GM23248 (cell line): ENCODE results near the gene ATP8A2. TPM values are rescaled to one million over a fixed set of nuclear protein-coding genes. Genes with fewer than 3 reads are reported as not detected.

Experiments used
- DNase-seq: peaks from one replicate; pipeline ENCODE4 v3.0.0-alpha.2; 2015
- H2AFZ ChIP-seq: fragments of 200-600 bp; sonication (generic); 2 replicates; pipeline ENCODE4 v1.6.1; 2016; ENCODE audit warnings: antibody characterized with exemption
- H3F3A ChIP-seq: fragments of 200-600 bp; sonication (generic); 2 replicates; pipeline ENCODE4 v1.6.1; 2016; ENCODE audit warnings: mild to moderate bottlenecking, antibody characterized with exemption, mixed run types; ENCODE audit not compliant: insufficient read depth
- H3K27ac ChIP-seq: fragments of 200-600 bp; sonication (generic); 2 replicates; pipeline ENCODE4 v1.5.1; 2016; ENCODE audit warnings: mild to moderate bottlenecking
- H3K27me3 ChIP-seq: fragments of 200-600 bp; sonication (generic); replicated peaks from 2 replicates; pipeline ENCODE4 v1.6.1; 2016; ENCODE audit warnings: mild to moderate bottlenecking; ENCODE audit not compliant: insufficient read depth
- H3K36me3 ChIP-seq: fragments of 200-600 bp; sonication (generic); 2 replicates; pipeline ENCODE4 v1.6.1; 2016; ENCODE audit warnings: low read depth, mild to moderate bottlenecking
- H3K4me1 ChIP-seq: fragments of 200-600 bp; sonication (generic); 2 replicates; pipeline ENCODE4 v1.6.1; 2016; ENCODE audit warnings: mild to moderate bottlenecking; ENCODE audit not compliant: insufficient read depth
- H3K4me2 ChIP-seq: fragments of 200-600 bp; sonication (generic); one replicate; pipeline ENCODE4 v1.6.1; 2016; ENCODE audit warnings: mild to moderate bottlenecking; ENCODE audit not compliant: unreplicated experiment
- H3K4me3 ChIP-seq: fragments of 200-600 bp; sonication (generic); 2 replicates; pipeline ENCODE4 v1.5.1; 2016; ENCODE audit warnings: mild to moderate bottlenecking
- H3K79me2 ChIP-seq: fragments of 200-600 bp; sonication (generic); 2 replicates; pipeline ENCODE4 v1.6.1; 2016; ENCODE audit warnings: mild to moderate bottlenecking; ENCODE audit not compliant: insufficient read depth
- H3K9ac ChIP-seq: fragments of 200-600 bp; sonication (generic); 2 replicates; pipeline ENCODE4 v1.6.1; 2016; ENCODE audit warnings: mild to moderate bottlenecking
- H3K9me2 ChIP-seq: fragments of 200-600 bp; sonication (generic); 2 replicates; pipeline ENCODE4 v1.6.1; 2016; ENCODE audit warnings: mixed run types, mild to moderate bottlenecking, moderate library complexity; ENCODE audit not compliant: insufficient read depth
- H3K9me3 ChIP-seq: fragments of 200-600 bp; sonication (generic); one replicate; pipeline ENCODE4 v1.6.1; 2017; ENCODE audit warnings: low read depth
- H4K20me1 ChIP-seq: fragments of 200-600 bp; sonication (generic); 2 replicates; pipeline ENCODE4 v1.6.0; 2016; ENCODE audit not compliant: insufficient read depth
- EZH2 ChIP-seq: fragments of 200-600 bp; sonication (generic); IDR thresholded peaks from 2 replicates; pipeline ENCODE4 v1.6.1; 2018; ENCODE audit warnings: antibody characterized with exemption, mild to moderate bottlenecking; ENCODE audit not compliant: insufficient read depth, poor library complexity, severe bottlenecking
- EZH2phosphoT487 ChIP-seq: fragments of 200-600 bp; sonication (generic); IDR thresholded peaks from 2 replicates; pipeline ENCODE4 v1.6.1; 2018; ENCODE audit warnings: antibody characterized with exemption, moderate library complexity, mild to moderate bottlenecking, low read depth; ENCODE audit not compliant: insufficient read depth
- WGBS, 2 experiments: methylation state at CpG; one replicate each; pipeline ENCODE4 v1.1.6; 2015 to 2017; ENCODE audit warnings: low lambda C conversion rate in 2 of 2, low coverage in 1 of 2; ENCODE audit errors: missing lambda C conversion rate in 2 of 2; 5-methylcytosine and 5-hydroxymethylcytosine counted together
- in situ Hi-C: fragments of 300-500 bp; cut with MboI; formaldehyde crosslinking; loops from 2 replicates; pipeline ENCODE4 v1.15.0; 2020
- polyA plus RNA-seq: library from polyadenylated mRNA; unstranded; fragments of >200 nt; fragmentation: Nextera tagmentation; extraction: Ambion mirVana; gene quantifications from 2 replicates; pipeline ENCODE4 v1.2.1, GENCODE V29; 2016
- total RNA-seq: library from RNA; depleted of rRNA; stranded (reverse); fragments of >200 nt; shearing (Covaris generic); gene quantifications from 2 replicates; pipeline ENCODE4 v1.2.3, GENCODE V29; 2014

The ATP8A2 gene
- total and polyA plus RNA-seq, 2 experiments from 2014 or later: under 0.01 to 0.05 TPM

DNA sequence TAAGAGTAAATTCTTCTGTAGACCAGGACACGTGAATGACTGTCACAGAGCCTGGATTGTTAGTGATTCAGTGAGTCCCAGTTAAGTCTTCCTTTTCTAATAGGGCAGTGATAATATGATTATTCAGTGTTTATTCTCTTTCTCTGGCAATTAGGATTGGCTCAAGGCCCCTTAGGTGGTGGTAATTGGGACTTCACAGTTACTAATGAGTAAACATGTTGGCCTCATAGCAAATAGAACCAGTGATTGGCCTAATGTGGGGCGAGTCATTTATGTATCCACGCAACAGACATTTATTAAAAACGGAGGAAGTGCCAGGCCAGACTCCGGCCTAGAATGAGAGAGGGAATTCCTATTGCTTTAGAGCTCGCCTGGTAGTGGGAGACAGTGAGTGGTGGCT lies 607.6 kb downstream of the ATP8A2 start:
- no peaks in the 10 kb centered on the region for H3K79me2 ChIP-seq
- in situ Hi-C loops: loop anchor here (10.0 kb wide), 1 partner anchor 65 kb away; no protein-coding TSS in a partner anchor
- WGBS, 2 experiments: 60 to 68% methylated on average over 6 of the region's 6 CpGs
- DNase-seq: no peak
- H3K9me3 ChIP-seq: no peaks in the 10 kb centered on the region
- no peaks in the 10 kb centered on the region for H3K9me2 ChIP-seq
- no peaks in the 10 kb centered on the region for H3F3A ChIP-seq
- no peak overlapping the region for H3K4me3 ChIP-seq
- H3K9ac ChIP-seq: no peak overlapping the region
- peaks cover 7% of the 10 kb centered on the region for H3K27me3 ChIP-seq
- no peak for TF ChIP-seq EZH2phosphoT487
- no peak for TF ChIP-seq EZH2
- H2AFZ ChIP-seq: no peak overlapping the region
- H4K20me1 ChIP-seq: no peaks in the 10 kb centered on the region
- no peak overlapping the region for H3K4me2 ChIP-seq
- H3K36me3 ChIP-seq: no peaks in the 10 kb centered on the region
- no peaks in the 10 kb centered on the region for H3K4me1 ChIP-seq
- H3K27ac ChIP-seq: no peak overlapping the region

DNA sequence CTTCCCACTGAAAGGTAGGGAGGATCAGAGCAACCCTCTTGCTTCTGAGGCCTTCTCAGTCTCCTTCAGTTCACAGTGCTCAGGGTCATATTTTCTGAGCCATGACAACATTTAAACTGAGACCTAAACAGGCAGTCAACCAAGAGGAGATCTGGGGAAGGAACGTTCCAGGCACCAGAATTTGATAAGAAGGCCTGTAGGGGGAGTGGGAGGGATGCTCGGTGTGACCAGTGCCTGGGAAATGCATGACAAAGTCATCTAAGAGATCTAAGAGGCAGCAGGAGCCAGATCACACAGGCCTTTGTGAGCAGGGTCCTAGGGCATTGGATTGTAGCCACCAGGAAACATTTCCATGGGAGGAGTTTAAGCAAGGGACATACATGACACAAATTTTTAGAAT lies 608.5 kb downstream of the ATP8A2 start:
- Histone ChIP-seq H3K27ac (no peak overlapping the region), H3K36me3 (no peaks in the 10 kb centered on the region), H2AFZ (no peak overlapping the region), H4K20me1 (no peaks in the 10 kb centered on the region), H3K27me3 (peaks cover 7% of the 10 kb centered on the region), H3K4me3 (no peak overlapping the region), H3F3A (no peaks in the 10 kb centered on the region), H3K4me1 (no peaks in the 10 kb centered on the region), H3K9me2 (no peaks in the 10 kb centered on the region), H3K79me2 (no peaks in the 10 kb centered on the region), H3K9me3 (no peaks in the 10 kb centered on the region), H3K4me2 (no peak overlapping the region), H3K9ac (no peak overlapping the region)
- 42 to 45% methylated on average over 2 of the region's 2 CpGs for WGBS, 2 experiments
- DNase-seq: peak; percentile 28
- no peak for TF ChIP-seq EZH2
- no peak for TF ChIP-seq EZH2phosphoT487
- in situ Hi-C loops: no loop called here

DNA sequence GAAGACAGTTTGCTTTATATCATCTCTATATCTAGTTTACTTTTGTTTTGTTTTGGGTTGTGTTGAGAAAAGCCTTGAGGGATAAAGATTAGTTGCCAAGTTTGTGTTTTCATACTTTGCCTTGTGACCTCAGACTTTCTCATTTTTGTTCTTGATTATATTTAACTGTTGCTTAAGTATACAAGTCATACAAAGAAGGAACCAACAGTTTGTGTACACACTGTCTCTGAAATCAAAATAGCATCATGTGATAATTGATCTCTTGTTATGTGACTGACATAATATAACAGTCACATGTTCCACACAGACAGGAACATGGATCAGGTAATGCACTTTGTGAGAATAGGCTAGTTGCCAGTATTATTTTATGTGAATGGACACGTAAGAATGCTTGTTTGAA lies 609.3 kb downstream of the ATP8A2 start:
- Histone ChIP-seq H3K27ac (no peak overlapping the region), H3K27me3 (peaks cover 7% of the 10 kb centered on the region; the same call in 1 of the 2 replicates), H3K4me2 (no peak overlapping the region), H2AFZ (no peak overlapping the region), H3K4me1 (no peaks in the 10 kb centered on the region), H3K4me3 (no peak overlapping the region), H4K20me1 (no peaks in the 10 kb centered on the region), H3K36me3 (no peaks in the 10 kb centered on the region), H3K9me2 (no peaks in the 10 kb centered on the region), H3F3A (no peaks in the 10 kb centered on the region), H3K79me2 (no peaks in the 10 kb centered on the region), H3K9me3 (no peaks in the 10 kb centered on the region), H3K9ac (no peak overlapping the region)
- TF ChIP-seq EZH2phosphoT487 (no peak), EZH2 (no peak)
- WGBS, 2 experiments: 25 to 36% methylated on average over 1 of the region's 1 CpG
- in situ Hi-C loops: no loop called here
- no peak for DNase-seq

DNA sequence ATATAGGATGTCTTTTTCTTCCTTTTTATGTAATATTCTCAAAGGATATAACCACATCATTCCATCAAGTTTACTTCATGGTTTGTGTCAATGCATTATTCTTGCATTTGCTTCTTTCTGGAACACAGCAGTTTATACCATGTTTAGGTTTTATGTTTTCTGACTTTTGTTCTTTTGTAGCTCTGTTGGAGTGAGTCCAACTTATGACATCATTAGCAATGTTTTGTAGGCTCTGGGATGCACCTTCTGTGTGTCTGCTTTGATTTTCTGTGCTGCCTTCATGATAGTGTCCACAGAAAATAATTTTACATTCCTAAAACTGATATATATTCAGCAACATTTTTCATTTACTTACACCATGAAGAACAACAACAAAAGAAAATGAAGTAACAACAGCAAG lies 611.1 kb downstream of the ATP8A2 start:
- no peak overlapping the region for H3K4me2 ChIP-seq
- H3K27ac ChIP-seq: no peak overlapping the region
- H3K27me3 ChIP-seq: no peaks in the 10 kb centered on the region; the same call in 1 of the 2 replicates
- no peak overlapping the region for H2AFZ ChIP-seq
- H3K9ac ChIP-seq: no peak overlapping the region
- H3K36me3 ChIP-seq: no peaks in the 10 kb centered on the region
- no peaks in the 10 kb centered on the region for H3F3A ChIP-seq
- H3K9me2 ChIP-seq: no peaks in the 10 kb centered on the region
- H3K4me3 ChIP-seq: no peak overlapping the region
- no peaks in the 10 kb centered on the region for H3K9me3 ChIP-seq
- no peak for TF ChIP-seq EZH2
- no peak for TF ChIP-seq EZH2phosphoT487
- in situ Hi-C loops: no loop called here
- no peaks in the 10 kb centered on the region for H4K20me1 ChIP-seq
- no peaks in the 10 kb centered on the region for H3K4me1 ChIP-seq
- DNase-seq: no peak
- no peaks in the 10 kb centered on the region for H3K79me2 ChIP-seq

DNA sequence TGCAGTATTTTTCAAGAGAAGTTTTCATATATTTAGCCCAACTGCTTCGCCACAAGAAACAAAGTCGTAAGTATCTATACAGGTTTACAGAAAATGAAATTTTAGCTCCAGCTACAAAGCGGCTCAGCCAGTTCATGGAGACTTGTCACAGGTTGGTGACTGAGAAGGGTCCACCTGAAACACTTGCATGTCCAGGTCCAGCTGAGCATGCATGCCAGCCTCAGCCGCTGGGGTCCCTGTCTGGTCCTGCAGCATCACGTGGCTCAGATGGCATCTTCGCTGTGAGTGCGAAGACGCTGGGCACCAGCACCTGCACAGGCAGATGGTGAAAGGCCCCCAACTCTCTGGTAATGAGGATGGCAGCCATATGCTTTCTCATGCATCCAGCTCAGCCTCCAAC lies 616.2 kb downstream of the ATP8A2 start:
- no peaks in the 10 kb centered on the region for H3K9me2 ChIP-seq
- H3K4me3 ChIP-seq: no peak overlapping the region
- in situ Hi-C loops: no loop called here
- DNase-seq: no peak
- 50 to 58% methylated on average over 8 of the region's 8 CpGs for WGBS, 2 experiments
- no peak for TF ChIP-seq EZH2phosphoT487
- TF ChIP-seq EZH2: no peak
- no peaks in the 10 kb centered on the region for H3K4me1 ChIP-seq
- no peaks in the 10 kb centered on the region; the same call in 1 of the 2 replicates for H3K27me3 ChIP-seq
- H3K36me3 ChIP-seq: no peaks in the 10 kb centered on the region
- H3F3A ChIP-seq: no peaks in the 10 kb centered on the region
- H3K27ac ChIP-seq: no peak overlapping the region
- no peaks in the 10 kb centered on the region for H3K9me3 ChIP-seq
- no peak overlapping the region for H3K9ac ChIP-seq
- H3K79me2 ChIP-seq: no peaks in the 10 kb centered on the region
- no peak overlapping the region for H3K4me2 ChIP-seq
- no peaks in the 10 kb centered on the region for H4K20me1 ChIP-seq
- H2AFZ ChIP-seq: no peak overlapping the region
